HG03039 (cell line): ENCODE results near the gene SNX8.
A peak's percentile ranks its signal among the peaks of the same experiment; 100 is the strongest.
"Not testable (repeated sequence)": the region's sequence is repeated elsewhere in the genome, so short reads cannot be mapped to it uniquely, and the experiment has no call there.

Experiments used
- ATAC-seq: cut with Tn5 transposase; IDR thresholded peaks from one replicate; pipeline ENCODE4 v1.9.1; 2021; ENCODE audit warnings: mild to moderate bottlenecking, moderate library complexity; ENCODE audit not compliant: unreplicated experiment

Gene SNX8

GRCh38 chr7:2330493-2330892 is 16.3 kb upstream of the SNX8 start:
- ATAC-seq = no peak

DNA sequence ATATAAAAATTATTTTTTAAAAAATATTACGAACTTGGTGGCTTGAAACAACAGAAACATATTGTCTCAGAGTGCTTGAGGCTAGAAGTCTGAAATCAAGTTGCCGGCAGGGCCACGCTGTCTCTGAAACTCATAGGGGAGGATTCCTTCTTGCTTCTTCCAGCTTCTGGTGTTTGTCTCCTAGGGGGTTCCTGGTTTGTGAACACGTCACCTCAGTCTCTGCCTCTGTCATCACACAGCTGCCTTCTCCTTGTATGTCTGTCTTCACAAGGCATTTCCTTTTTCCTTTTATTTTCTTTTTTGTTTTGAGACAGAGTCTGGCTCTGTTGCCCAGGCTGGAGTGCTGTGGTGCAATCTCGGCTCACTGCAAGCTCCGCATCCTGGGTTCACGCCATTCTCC is 12.7 kb upstream of the SNX8 start:
- ATAC-seq = no peak

GRCh38 chr7:2325162-2325561 is 10.9 kb upstream of the SNX8 start:
- no peak for ATAC-seq

GRCh38 chr7:2321020-2321419 is 6.8 kb upstream of the SNX8 start:
- ATAC-seq = no peak

- no peak for ATAC-seq
Observed at GRCh38 chr7:2317556-2318293, 3.5 kb upstream of the SNX8 start.

- ATAC-seq = no peak
Observed at GRCh38 chr7:2316578-2316977, 2.3 kb upstream of the SNX8 start.

- ATAC-seq = no peak
Observed at GRCh38 chr7:2315787-2316186, 1.5 kb upstream of the SNX8 start.

GRCh38 chr7:2314956-2315530 is 802 bp upstream of the SNX8 start:
- not testable (repeated sequence) for ATAC-seq

GRCh38 chr7:2313450-2314208 is 612 bp downstream of the SNX8 start:
- ATAC-seq = no peak

DNA sequence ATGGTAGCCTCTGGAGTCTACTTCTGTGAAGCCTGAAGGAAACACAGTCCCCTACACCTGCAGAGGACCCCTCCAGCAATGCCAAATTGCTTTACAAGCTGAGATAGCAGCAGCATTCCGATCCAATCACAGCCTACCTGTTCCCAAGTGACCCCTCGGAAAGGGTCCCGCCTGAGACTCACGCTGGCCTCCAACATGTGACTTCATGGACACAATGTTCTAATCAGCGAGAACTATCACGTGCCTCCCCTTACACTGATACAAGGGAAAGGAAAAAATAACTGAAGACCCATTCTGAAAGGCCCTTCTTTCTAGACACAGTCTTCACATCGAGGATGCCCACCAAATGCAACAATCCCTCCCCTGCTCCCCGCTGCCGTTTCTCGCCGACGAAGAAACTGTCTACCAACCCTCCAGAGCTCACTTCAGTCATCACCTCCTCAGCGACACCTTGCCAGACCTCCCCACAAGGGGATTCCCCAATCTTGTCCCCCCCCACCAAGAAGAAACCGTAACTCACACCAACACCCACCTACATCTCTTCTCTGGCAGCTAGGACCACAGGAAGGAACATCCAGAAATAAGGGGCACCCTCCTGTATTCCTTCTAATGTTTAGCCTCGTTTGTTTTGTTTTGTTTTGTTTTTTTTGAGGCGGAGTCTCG is 1.8 kb downstream of the SNX8 start:
- no peak for ATAC-seq

GRCh38 chr7:2309889-2310331 is 4.3 kb downstream of the SNX8 start:
- ATAC-seq = no peak

DNA sequence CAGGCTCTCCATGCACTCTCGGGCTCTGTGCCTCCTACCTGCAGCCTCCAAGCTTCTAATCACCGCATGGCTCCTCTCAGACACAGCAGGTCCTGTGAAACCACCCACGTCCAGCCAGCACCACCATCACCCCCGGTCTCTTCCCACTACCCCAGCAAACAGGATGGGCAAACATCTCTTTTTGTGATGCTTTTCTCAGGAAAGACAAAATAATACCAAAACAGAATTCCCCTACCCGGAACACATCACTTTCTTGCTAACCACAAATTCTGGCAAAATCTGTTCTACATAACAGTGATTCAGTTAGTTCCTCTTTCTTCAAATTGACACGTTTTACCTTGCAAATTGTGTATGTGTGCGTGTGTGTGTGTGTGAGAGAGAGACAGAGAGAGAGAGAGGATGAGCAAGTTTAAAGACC is 6.5 kb downstream of the SNX8 start:
- peak; percentile 48 for ATAC-seq

DNA sequence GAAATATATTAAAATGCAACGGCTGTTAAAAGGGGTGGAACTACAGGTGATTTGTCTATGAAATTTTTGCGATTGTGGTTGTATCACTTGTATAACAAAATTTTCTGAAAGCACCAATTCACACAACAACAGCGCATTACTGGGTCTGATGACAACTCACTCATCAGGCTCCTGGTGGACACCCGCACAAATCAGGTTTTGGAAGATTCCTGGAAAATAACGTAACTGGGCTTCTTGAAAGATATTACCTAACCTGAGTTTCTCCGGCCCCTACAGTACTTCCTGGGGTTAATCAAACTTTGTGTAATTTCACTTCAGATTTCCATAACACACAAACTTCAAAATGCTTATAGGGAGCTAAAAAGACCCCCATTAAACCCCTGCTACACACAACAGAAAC is 7.6 kb downstream of the SNX8 start:
- ATAC-seq = no peak

GRCh38 chr7:2305258-2305657 is 9.0 kb downstream of the SNX8 start:
- not testable (repeated sequence) for ATAC-seq

DNA sequence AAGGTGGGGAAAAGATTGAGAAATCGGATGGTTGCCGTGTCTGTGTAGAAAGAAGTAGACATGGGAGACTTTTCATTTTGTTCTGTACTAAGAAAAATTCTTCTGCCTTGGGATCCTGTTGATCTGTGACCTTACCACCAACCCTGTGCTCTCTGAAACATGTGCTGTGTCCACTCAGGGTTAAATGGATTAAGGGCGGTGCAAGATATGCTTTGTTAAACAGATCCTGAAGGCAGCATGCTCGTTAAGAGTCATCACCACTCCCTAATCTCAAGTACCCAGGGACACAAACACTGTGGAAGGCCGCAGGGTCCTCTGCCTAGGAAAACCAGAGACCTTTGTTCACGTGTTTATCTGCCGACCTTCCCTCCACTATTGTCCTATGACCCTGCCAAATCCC is 10.7 kb downstream of the SNX8 start:
- not testable (repeated sequence) for ATAC-seq

DNA sequence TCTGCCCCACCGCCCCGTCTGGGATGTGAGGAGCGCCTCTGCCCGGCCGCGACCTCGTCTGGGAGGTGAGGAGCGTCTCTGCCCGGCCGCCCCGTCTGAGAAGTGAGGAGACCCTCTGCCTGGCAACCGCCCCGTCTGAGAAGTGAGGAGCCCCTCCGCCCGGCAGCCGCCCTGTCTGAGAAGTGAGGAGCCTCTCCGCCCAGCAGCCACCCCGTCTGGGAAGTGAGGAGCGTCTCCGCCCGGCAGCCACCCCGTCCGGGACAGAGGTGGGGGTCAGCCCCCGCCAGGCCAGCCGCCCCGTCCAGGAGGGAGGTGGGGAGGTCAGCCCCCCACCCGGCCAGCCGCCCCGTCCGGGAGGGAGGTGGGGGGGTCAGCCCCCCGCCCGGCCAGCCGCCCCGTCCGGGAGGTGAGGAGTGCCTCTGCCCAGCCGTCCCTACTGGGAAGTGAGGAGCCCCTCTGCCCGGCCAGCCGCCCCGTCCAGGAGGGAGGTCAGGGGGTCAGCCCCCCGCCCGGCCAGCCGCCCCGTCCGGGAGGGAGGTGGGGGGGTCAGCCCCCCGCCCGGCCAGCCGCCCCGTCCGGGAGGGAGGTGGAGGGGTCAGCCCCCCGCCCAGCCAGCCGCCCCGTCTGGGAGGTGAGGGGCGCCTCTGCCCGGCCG is 11.4 kb downstream of the SNX8 start:
- ATAC-seq = not testable (repeated sequence)

- ATAC-seq = no peak
Observed at GRCh38 chr7:2301511-2301863, 12.8 kb downstream of the SNX8 start.

DNA sequence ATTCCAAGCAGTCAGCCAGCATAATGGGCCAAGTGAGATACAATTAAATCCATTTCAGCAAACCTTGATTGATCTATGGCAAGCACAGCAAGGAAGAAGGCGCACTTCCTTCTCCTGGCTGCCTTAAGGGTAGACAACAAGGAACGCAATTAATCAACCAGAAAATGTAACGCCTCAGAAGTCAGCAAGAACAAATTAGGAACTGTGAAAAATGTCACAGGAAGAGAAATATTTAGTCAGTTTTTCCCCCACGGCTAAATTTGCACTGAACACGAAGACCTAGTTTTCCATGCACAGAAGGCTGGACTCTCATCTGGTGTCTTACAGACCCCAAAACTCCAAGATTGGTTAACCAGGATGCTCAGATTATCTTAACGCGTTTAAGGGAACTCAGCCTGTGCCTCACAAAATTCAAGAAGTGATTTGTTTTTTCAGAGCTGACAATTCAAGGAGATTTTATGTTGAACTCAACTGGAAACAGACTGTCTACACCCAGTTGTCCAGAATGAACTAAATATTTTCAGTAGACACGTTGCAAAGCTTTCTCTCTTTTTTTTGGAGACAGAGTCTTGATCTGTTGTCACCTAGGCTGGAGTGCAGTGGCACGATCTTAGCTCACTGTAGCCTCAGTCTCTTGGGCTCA is 14.2 kb downstream of the SNX8 start:
- no peak for ATAC-seq

- peak; percentile 58 for ATAC-seq
Observed at GRCh38 chr7:2299131-2299829, 15.0 kb downstream of the SNX8 start.

DNA sequence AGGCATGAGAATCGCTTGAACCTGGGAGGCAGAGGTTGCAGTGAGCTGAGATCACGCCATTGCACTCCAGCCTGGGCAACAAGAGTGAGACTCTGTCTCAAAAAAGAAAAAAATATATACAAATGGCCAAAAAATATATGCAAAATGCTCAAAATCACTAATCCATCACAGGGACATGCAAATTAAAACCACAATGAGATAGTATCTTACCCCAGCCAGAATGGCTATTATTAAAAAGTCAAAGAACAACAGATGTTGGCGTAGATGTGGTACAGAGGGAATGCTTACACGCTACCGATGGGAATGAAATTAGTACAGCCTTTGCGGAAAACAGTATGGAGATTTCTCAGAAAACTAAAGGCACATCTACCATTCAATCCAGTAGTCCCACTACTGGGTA is 17.4 kb downstream of the SNX8 start:
- no peak for ATAC-seq
